ENCODE measurements around the gene FOXO4.

FOXO4 gene

DNA sequence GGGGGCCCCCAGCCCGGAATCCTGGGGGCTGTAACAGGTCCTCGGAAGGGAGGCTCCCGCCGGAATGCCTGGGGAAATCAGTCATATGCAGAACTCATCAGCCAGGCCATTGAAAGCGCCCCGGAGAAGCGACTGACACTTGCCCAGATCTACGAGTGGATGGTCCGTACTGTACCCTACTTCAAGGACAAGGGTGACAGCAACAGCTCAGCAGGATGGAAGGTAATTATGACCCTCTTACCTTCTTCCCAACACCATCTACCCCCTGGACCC lies 1.0 kb downstream of the FOXO4 start:
- POLR2A ChIA-PET: no interaction called here

GRCh38 chrX:71098302-71098701 lies 2.7 kb downstream of the FOXO4 start:
- TF ChIP-seq, protein P1, sequence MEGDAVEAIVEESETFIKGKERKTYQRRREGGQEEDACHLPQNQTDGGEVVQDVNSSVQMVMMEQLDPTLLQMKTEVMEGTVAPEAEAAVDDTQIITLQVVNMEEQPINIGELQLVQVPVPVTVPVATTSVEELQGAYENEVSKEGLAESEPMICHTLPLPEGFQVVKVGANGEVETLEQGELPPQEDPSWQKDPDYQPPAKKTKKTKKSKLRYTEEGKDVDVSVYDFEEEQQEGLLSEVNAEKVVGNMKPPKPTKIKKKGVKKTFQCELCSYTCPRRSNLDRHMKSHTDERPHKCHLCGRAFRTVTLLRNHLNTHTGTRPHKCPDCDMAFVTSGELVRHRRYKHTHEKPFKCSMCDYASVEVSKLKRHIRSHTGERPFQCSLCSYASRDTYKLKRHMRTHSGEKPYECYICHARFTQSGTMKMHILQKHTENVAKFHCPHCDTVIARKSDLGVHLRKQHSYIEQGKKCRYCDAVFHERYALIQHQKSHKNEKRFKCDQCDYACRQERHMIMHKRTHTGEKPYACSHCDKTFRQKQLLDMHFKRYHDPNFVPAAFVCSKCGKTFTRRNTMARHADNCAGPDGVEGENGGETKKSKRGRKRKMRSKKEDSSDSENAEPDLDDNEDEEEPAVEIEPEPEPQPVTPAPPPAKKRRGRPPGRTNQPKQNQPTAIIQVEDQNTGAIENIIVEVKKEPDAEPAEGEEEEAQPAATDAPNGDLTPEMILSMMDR (IDR thresholded peaks at IDR 0.05; ENCODE audit: insufficient read depth, low read length, missing control alignments): peak; percentile 41
- H3K4me3 ChIP-seq (ENCODE audit: low read depth, low read length): no peak overlapping the region
- POLR2A ChIA-PET: no interaction called here
- no peak for DNase-seq (ENCODE audit: low read depth, low spot score)
- CTCF ChIA-PET: interaction anchor here (1.2 kb wide), 1 partner anchor 31 kb away, joined by 9 read pairs; no protein-coding TSS in a partner anchor

More for the DNA sequence above, 1.0 kb downstream of the FOXO4 start:
- CTCF ChIA-PET: interaction anchor here (1.3 kb wide), 1 partner anchor 12 kb away, joined by 3 read pairs; no protein-coding TSS in a partner anchor
- DNase-seq (ENCODE audit: low read depth, low spot score): no peak
- peak overlapping the region; percentile 64 for H3K4me3 ChIP-seq (ENCODE audit: low read depth, low read length)
- TF ChIP-seq, protein P1 (IDR thresholded peaks at IDR 0.05; ENCODE audit: insufficient read depth, low read length, missing control alignments): no peak

DNA sequence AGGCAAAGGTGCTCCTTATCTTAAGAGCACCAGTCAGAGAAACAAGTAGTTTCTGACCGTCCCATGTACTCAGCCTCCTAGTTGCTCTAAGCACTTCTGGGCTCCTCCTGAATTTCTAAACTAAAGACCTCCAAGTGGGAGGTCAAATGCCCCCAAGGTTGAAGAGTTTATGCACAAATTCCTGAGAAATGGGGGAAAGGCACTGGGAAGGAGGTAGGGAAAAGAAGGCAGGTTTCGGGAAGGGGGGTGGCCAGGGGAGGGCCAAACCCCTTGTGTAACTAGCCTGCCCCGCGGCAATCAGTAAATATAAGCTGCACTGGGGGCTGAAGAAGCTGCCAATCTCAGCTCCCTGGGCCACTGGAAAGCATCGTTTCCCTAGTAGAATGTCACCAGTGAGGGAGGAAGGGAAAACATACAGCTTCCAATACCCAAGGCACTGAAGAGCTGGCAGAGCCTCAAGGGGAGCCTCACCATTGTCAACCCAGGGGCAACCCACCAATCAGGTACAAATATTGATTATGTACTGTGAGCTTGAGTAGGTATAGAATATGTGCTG lies 3.4 kb downstream of the FOXO4 start:
- POLR2A ChIA-PET: no interaction called here
- TF ChIP-seq, protein P1 (IDR thresholded peaks at IDR 0.05; ENCODE audit: insufficient read depth, low read length, missing control alignments): no peak
- H3K4me3 ChIP-seq (ENCODE audit: low read depth, low read length): no peak overlapping the region
- DNase-seq (ENCODE audit: low read depth, low spot score): no peak
- CTCF ChIA-PET: interaction anchor here (0.9 to 3.4 kb wide), 7 partner anchors 10 to 79 kb away, joined by 3 to 15 read pairs (median 5); partner anchors contain the start of genes IL2RG and MED12

- POLR2A ChIA-PET: no interaction called here
- DNase-seq (ENCODE audit: low read depth, low spot score): no peak
- CTCF ChIA-PET: interaction anchor here (0.9 to 3.4 kb wide), 7 partner anchors 9 to 78 kb away, joined by 3 to 15 read pairs (median 5); partner anchors contain the start of genes IL2RG and MED12
- no peak overlapping the region for H3K4me3 ChIP-seq (ENCODE audit: low read depth, low read length)
- TF ChIP-seq, protein P1 (IDR thresholded peaks at IDR 0.05; ENCODE audit: insufficient read depth, low read length, missing control alignments): no peak
These were observed 4.1 kb downstream of the FOXO4 start for GRCh38 chrX:71099736-71100135.

GRCh38 chrX:71100581-71101505 lies 5.2 kb downstream of the FOXO4 start:
- TF ChIP-seq, protein P1 (IDR thresholded peaks at IDR 0.05; ENCODE audit: insufficient read depth, low read length, missing control alignments): no peak
- H3K4me3 ChIP-seq (ENCODE audit: low read depth, low read length): no peak overlapping the region
- DNase-seq (ENCODE audit: low read depth, low spot score): no peak
- ChIA-PET CTCF (interaction anchor here (0.8 to 3.4 kb wide), 4 partner anchors 12 to 29 kb away, joined by 3 to 15 read pairs (median 10); partner anchors contain the start of genes IL2RG and MED12), POLR2A (interaction anchor here (0.7 kb wide), 1 partner anchor 29 kb away, joined by 3 read pairs; no protein-coding TSS in a partner anchor)

GRCh38 chrX:71102292-71102691 lies 6.6 kb downstream of the FOXO4 start:
- DNase-seq (ENCODE audit: low read depth, low spot score): no peak
- ChIA-PET POLR2A (interaction anchor here (1.9 kb wide), 1 partner anchor 16 kb away, joined by 5 read pairs; the partner anchor contains the start of gene MED12), CTCF (interaction anchor here (1.8 kb wide), 1 partner anchor 27 kb away, joined by 4 read pairs; no protein-coding TSS in a partner anchor)
- TF ChIP-seq, protein P1 (IDR thresholded peaks at IDR 0.05; ENCODE audit: insufficient read depth, low read length, missing control alignments): no peak
- H3K4me3 ChIP-seq (ENCODE audit: low read depth, low read length): no peak overlapping the region
